Measurements from ENCODE around the gene CD96.

The CD96 gene

DNA sequence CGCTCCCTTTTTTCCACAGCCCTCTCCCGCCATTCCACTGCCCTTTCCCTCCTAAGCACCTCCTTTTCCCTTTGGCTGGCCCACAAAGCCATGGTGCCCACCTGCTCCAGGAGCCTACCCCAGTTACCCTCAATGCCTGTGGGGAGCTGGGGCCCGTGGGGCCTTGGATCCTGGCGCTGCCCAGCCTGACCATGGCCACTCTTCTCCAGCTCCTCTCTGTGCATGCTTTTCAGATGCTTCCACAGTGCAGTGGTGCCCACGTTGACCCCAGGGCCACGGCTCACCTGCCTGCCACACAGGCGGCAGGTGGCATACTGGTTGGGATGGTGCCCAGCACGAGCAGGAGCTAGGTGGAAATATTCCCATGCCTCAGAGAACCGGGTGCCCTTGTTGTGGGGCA is 51.7 kb downstream of the CD96 start:
- DNase-seq (ENCODE audit: low spot score) (no peak), FAIRE-seq (peak; percentile 94)

DNA sequence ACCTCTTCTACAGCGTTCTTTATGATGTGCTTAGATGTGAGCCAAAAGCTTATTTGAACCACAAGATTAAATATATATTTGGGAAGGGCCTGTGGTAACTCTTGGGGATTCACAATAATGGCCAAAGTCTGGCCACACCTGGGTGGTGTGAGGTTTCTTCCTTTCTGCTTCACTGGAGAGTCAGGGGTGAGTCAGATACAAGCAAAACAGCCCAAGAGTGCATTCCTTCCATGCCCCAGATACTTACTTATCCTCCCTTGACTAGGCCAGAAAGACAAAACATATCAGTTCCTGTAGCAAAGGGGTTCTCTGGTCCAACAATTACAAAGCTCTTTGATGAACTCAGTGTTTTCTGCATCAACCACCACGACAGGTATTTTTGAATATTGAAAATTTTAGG is 52.2 kb downstream of the CD96 start:
- DNase-seq (ENCODE audit: low spot score) (peak; percentile 65), FAIRE-seq (no peak)

DNA sequence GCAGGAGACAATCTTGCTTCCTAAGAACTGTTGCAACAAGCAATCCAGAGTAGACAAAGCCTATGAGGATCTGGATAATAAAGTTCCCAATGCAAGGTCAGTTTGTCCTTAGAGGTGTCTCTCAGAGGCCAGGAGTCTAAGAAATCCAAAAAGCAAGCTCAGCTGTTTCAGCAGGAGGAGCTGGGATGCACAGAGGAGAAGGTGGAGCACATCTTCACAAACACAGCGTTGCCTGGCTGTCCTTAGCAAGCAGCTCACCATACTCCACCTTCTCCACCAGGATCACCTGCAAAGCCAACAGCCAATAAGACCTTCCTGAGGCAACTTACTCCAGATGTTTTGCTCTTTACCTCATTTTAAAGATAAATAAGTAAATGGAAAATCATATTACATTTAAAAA is 52.8 kb downstream of the CD96 start:
- FAIRE-seq (no peak), DNase-seq (ENCODE audit: low spot score) (no peak)

DNA sequence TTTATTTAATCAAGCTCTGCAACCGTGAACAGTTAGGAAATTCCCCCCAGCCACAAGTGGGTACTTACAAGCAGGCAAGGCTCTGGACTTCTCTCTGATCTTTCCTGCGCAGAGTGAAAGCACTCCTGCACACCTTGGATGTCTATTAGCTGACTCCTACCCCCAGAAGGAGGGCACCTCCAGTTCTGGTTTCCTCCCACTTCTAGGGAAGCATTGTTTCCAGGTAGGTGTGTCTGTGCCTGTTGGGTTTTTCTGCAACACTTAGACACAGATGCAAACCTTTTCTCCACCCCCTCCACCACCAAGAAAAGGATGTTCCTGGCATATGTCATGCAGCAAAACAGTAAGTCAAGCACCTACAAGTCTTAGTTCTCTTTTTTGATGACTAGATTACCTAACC is 53.2 kb downstream of the CD96 start, which contains the start of gene ZBED2:
ZBED2 (minus strand) TSS at position 115 of the 400 bp plus-strand sequence. CDS start 1,145 bp downstream, outside the sequence.
- DNase-seq (ENCODE audit: low spot score) (no peak), FAIRE-seq (peak; percentile 71)

DNA sequence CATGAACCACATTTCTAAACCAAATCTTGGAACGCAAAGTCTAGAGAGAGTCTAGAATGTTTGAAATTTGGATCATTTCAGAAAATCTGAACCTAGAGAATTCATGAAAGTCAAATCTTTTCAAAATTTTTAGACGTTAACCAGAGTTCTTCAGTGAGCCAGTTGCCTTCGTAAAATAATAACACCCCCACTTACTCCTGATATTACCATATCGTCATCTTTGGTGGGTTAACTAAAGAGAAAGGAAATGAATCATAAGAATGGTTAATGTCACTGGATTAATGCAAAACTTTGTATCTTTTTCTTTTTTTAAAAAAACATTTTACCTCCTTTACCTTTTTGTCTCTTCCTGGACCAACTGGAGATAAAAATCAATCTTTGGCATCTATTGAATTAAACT is 54.3 kb downstream of the CD96 start:
- no peak for FAIRE-seq
- no peak for DNase-seq (ENCODE audit: low spot score)

DNA sequence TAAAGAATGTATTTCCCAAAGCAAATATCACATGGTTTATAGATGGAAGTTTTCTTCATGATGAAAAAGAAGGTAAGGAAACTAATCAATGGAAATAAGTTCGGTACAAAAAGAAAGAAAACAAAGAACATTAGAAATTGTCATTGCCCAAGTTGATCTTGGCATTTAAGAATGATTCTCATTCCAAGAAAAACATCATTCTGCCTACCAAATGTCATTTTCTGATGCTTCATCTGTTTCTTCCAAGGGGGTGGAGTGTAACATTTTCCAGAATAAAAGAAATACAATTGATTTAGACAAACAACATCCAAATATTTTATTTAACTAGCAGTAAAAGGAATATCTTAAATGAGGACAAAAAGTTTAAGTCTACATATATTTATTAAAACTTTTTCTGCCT is 56.1 kb downstream of the CD96 start:
- FAIRE-seq = no peak
- DNase-seq (ENCODE audit: low spot score) = no peak

DNA sequence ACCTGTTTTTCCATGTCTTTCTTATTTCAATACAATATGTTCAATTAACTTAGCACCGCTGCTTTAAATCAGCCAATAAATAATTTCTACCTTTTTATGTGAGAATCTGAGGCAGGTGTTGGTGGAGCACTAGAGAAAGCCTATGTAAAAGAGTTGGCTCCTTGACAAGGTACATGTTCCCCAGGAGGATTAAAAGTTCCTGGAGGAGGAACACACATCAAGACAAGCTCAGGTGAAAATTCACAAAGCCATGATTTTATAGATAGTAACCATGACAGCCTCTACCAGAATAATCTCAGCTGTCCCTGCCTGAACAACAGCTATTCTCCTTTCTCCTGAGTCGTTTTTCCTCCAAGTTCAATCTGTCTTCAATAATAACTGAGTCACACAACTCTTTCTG is 56.6 kb downstream of the CD96 start:
- no peak for DNase-seq (ENCODE audit: low spot score)
- no peak for FAIRE-seq

DNA sequence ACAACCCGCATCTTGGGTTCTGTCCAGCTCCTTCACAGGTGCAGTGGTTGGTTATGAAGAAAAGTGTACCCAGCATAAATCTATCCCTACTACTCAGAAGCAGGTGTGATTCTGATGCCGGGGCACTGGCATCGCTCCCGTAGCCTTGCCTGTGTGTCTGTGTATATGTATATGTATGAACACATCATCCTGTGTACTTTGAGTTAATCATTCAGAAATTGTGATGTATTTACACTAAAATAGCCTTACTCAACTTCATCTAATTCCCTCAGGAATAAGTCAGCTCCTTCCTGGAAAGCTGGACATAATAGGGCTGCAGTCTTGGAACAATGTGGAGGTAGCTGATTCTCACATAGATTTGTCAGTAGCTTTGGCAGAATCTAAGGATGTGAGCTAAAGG is 59.8 kb downstream of the CD96 start:
- FAIRE-seq = no peak
- no peak for DNase-seq (ENCODE audit: low spot score)

DNA sequence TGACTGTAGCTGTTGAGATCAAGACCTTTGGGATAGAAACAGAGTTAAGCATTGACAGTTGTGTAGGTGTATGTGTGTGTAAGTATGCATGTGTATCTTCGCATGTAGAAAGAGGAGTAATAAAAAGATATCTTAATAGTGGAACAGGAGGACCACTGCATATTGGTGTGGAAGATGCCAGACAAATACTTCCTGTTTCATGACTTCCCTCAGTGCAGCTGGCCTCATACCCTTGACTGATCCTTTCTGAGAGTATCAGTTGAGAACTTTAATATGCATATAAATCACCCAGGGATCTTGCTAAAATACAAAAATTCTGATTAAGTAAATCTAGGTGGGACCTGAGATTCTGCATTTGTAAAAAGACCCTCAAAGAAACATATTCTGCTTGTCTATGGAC is 61.7 kb downstream of the CD96 start:
- DNase-seq (ENCODE audit: low spot score) = no peak
- no peak for FAIRE-seq

DNA sequence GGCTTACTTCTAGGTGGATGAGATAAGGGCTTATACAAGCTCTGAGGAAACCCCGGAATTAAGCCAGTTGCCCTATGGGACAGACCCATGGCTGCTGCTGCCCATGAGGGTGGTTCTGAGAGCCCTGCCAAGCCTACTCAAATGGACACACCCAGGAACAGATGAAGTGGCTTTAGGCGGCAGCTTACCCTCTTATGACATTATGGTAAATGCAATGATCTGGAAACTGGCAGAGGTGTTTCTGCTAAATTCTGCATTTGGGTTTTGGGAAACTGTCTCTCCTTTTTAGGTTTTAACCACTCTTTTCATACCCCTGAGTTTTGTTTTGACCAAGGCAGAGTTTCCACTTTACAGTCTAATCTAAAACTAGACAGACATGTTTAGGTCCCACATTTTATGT is 62.1 kb downstream of the CD96 start:
- no peak for FAIRE-seq
- DNase-seq (ENCODE audit: low spot score) = no peak

DNA sequence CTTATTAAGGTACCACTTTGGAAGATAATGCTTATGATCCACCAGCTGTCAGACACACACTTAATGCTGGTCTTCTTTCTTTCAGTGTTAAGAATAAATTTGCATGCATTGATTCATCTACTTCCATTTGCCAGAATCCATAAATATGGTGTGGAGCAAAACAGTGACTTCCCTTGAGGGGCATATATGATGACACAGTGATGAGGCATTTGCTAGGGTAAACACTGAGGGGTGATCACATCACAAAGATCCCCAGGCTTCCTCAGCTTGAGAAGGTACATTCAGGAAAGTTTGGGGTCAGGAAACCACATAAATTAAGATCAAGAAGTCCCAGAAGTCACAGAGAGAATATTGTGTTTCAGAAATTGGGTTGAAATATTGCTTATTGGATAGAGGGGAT is 63.0 kb downstream of the CD96 start:
- no peak for FAIRE-seq
- no peak for DNase-seq (ENCODE audit: low spot score)

DNA sequence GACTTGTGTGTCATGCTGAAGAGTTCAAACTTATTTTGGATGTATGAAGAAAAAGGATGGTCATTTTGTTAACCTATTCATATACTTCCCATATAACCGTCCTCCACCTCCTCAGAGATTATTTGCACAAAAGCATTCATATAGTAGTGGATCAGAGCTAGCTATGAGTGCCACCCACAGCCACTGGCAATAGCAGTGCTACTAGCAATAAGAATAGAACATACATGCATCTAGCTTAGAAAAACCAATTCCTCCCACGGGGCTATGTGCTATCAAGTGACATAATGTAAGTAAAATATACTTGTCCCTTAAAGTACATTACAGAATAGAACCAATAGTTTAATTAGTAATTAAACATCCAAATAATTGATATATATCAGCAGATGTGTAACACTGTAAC is 63.5 kb downstream of the CD96 start:
- FAIRE-seq = no peak
- no peak for DNase-seq (ENCODE audit: low spot score)

DNA sequence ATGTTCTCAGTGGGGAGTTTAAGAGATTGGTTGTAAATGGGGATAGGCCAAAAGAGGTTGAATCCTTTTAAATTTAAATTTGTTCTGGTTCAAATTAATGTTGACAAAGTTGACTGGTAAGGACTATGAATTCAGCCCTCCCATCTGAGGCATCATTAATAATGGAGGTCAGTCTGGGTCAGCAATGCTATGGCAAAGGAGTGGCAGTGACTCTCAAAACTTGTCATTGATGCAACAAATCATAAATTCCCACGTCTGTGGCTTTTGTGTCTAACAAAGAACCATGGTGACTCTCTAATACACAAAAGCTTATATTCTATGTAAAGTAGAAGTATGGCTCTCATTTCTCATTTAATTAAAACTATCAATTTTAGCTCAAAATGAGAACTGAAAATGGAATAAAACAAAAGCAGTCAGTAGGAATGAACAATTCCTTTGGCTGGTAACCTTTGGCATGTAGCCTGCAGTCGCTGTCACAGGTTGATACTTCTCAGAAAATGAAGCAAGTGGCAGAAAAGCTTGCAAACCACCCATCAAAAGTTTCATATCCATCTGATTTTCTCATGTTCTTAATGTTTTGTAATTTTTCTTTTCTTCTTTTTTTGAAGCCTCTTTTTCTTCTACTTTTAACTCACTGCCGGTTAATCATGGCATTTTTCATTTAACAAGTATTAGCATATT is 65.4 kb downstream of the CD96 start:
- FAIRE-seq = no peak
- no peak for DNase-seq (ENCODE audit: low spot score)

DNA sequence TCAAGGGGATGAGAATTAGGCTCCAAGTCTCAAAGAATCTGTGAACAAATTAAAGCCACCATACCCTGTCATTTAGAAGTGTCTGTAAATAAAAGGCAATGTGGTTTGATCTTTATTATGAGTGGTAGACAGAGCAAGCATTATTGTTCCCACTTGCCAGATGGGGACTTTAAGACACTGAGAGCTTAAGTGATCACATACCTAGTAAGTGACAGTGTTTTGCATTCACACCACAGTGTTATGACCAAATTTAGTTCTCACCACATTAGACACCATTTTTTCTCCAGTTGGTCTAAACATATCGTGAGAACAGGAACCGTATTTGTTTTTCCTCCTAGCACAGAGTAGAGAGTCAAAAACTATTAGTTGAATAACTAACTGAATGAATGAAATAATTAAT is 66.4 kb downstream of the CD96 start:
- FAIRE-seq (peak; percentile 48), DNase-seq (ENCODE audit: low spot score) (no peak)

DNA sequence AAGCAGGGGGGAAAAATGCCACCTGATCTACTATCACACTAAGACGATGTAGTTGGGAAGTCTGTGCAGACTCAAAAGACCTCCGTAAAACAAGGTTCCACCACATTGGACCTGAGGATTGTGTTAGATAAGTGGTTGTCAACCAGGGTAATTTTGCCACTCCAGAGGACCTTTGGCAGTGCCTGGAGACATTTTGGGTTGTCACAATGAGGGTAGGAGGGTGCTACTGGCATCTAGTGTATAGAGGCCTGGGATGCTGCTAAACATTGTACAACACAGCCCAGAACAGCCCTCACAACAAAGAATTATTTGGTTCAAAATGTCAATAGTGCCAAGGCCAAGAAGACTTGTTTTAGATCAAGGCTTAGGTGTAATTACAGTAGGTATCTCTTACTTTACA is 67.7 kb downstream of the CD96 start:
- DNase-seq (ENCODE audit: low spot score) = no peak
- no peak for FAIRE-seq

DNA sequence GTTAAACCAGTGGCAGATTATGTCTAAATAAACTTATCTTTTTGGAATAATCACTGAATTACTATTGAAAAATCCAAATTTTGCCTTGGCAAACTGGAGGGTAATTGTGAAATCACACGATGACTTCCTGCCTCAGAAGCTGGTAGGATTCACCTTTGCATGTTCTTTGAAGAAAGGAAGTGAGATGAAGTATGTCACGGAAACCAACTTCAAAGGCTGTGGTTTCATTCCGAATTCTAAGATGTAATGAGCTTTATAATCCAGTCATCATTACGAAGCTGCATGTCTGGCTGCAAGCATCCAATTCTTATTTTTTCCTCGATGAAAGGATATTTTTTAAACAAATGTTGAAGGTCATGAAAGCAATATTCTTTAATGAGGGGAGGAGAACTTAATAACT is 68.2 kb downstream of the CD96 start:
- FAIRE-seq = no peak

DNA sequence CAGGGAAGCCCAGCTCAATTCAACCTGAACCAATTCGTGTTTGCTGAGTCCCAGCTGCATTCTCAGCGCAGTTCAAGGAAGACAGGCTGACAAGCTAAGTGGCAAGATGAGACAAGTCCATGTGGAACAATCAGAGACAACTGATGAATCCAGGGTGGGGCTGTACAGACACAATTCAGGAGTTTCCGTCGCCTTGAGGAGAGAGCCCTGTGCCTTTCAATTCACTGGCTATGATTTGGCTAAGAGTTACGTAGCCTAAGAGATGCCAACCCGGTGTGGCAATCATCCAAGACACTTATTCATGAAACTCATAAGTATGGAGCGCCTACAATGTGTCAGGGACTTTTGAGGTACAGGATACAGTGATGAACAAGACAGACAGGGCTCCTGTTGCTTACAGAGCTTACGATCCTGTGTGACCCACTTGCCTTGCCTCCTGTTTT is 68.6 kb downstream of the CD96 start:
- FAIRE-seq (peak; percentile 52), DNase-seq (ENCODE audit: low spot score) (no peak)

More for the DNA sequence above, 68.2 kb downstream of the CD96 start:
- no peak for DNase-seq (ENCODE audit: low spot score)

DNA sequence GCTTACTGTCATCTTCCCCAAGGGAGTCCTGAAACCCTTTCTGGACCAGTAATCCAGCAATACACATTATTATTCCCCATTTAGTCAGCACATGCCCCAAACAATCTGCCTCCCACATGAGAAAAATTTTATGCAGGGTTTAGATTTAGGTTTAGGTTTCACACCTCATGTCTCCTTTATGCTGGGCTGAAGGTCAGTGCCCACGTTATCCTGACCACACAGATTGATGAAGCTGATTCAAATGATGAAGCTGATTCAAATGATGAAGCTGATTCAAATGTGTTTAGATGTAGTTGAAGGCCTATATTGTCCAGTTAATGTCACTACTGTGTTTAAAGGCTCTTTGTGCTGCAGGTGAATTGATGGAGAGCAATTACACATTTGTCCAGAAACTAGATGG is 71.3 kb downstream of the CD96 start:
- no peak for FAIRE-seq
- DNase-seq (ENCODE audit: low spot score) = no peak

DNA sequence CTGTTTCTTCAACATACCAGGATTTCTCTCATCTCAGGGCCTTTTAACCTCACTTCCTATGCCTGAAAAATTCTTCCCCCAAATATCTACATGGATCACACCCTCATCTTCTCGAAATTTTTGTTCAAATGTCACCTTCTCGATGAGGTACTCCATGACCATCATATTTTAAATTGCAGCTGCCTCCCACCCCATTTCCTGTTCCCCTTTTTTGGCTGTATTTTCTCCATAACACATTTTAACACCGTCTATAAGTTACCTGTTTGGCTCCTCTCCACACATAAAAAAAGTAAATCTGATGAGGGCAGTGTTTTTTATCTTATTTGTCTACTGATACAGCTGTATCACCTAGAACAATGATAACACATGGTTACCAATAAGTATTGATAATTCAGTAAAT is 73.9 kb downstream of the CD96 start:
- DNase-seq (ENCODE audit: low spot score) = no peak
- no peak for FAIRE-seq

DNA sequence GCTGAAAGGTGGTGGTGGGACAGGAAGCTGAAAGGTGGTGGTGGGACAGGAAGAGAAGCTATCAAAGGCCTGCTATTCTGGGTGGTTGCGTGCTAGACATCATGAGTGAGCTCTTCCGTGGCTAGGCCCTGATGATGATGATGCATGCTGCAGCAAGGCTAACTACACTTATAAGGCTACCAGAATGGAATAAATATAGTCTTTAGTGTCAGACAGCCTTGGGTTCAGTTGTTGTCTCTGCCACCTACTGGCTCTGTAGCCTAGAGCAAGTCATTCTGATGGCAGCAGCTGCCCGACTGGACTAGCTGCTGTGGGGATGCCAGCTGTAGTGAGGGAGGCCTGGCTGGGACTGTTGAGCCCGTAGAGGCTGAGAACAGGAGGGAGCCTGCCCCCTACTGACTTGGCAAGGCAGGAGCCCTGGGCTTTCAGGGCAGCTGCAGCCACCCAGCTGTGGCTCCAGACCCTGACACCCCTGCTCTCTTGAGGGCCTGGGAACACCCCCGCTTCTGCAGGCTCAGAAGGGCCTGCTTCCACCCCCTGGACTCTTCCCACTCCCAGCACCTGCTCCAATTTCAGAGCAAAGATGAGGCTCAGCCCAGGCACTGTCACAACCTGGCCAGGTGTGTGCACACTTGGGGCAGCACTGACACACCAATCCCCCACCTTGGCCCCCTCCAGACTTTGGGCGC is 74.6 kb downstream of the CD96 start:
- no peak for FAIRE-seq

DNA sequence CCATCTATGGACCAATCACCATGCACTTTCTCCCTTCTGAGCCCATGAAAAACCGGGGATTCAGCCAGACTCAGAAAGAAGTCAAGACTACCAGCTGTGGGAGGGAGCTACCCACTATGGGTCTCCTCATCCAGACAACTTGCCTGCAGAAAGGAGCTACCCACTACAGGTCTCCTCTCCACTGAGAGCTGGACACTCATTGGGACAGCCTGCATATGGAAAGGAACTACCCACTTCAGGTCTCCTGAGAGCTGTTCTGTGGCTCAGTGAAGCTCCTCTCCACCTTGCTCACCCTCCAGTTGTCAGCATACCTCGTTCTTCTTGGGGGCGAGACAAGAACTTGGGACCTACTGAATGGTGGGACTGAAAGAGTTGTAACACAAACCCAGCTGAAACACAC is 75.4 kb downstream of the CD96 start:
- FAIRE-seq = no peak
- DNase-seq (ENCODE audit: low spot score) = no peak

More for the DNA sequence above, 74.6 kb downstream of the CD96 start:
- no peak for DNase-seq (ENCODE audit: low spot score)

DNA sequence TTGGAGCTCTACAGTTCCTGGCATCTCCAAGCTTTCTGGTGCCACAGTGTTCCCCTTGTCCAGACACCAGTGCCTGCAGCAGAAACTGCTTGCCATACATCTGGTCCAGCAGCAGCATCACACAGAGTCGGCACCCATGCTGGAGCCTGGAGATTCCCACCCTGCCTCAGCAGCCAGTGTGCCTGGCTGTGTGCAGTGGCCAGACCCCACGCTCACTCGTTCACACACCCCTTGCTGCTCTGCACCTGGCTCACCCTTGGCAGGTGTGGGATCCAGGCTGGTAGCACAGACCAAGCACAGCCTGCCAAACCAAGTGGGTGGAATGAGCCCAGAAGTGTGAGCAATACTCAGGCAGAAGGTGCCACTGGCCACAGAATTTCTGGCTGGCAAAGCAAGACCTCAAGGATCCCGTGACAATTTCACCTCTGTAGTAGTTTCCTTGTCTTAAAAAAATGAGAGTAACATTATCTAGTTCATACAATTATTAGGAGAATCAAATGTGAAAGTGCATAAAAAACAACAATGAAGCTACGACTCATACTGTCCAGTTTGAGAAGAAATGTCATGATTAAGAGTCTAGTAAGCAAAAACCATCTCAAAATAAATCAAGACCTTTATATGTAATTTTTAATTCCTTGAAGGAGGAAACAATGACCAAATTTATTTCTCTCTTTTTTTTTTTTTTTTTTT is 76.1 kb downstream of the CD96 start:
- DNase-seq (ENCODE audit: low spot score) (no peak), FAIRE-seq (peak; percentile 5)

DNA sequence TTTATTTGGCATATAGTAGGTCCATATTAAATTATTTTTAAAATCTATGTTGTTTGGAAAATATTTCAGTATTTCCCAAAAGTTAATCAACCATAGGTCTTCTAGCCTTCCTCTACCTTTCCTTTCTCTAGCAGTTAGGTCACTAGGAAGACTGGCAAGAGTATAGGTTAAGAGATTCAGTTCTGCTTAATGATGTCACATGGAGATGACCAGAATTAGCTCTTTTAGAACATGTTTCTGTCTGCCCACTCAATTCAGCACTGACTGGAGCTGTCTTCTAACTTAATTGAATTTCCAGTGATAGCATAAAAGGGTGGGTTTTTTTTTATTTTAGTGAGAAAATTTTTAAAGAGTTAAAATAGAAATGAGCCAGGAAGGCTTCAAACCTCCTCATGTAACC is 76.9 kb downstream of the CD96 start:
- no peak for DNase-seq (ENCODE audit: low spot score)
- FAIRE-seq = no peak

Measured in urothelium cell line (cell line).